Left ventricle myocardium inferior (tissue), 1 donor: ENCODE measurements around the gene SLC6A15. TPM values are rescaled to one million over a fixed set of nuclear protein-coding genes. Genes with fewer than 3 reads are reported as not detected.

Experiments
- DNase-seq: peaks from one replicate; pipeline ENCODE4 v3.0.0-alpha.2; 2020
- H3K27ac ChIP-seq: fragments of 200-600 bp; replicated peaks from 2 replicates; pipeline ENCODE4 v1.8.0; 2021
- H3K27me3 ChIP-seq: fragments of 200-600 bp; 2 replicates; pipeline ENCODE4 v1.8.0; 2021; ENCODE audit warnings: low read depth
- H3K36me3 ChIP-seq: fragments of 200-600 bp; 2 replicates; pipeline ENCODE4 v1.8.0; 2021
- H3K4me1 ChIP-seq: fragments of 200-600 bp; 2 replicates; pipeline ENCODE4 v1.8.0; 2021
- H3K4me3 ChIP-seq: fragments of 200-600 bp; 2 replicates; pipeline ENCODE4 v1.8.0; 2021; ENCODE audit warnings: mild to moderate bottlenecking, moderate library complexity
- H3K9me3 ChIP-seq: fragments of 200-600 bp; replicated peaks from 2 replicates; pipeline ENCODE4 v1.8.0; 2021
- intact Hi-C: fragments of 100-400 bp; cut with micrococcal nuclease; formaldehyde crosslinking; loops from one replicate; pipeline ENCODE4 v1.11.0; 2022
- total RNA-seq: library from RNA; stranded (reverse); fragmentation: NEBNext Ultra II Directional; extraction: Animal tissue kit (Norgen Biotek cat#: 25700); gene quantifications from one replicate; pipeline ENCODE4 v1.2.1, GENCODE V29; 2021
- TF ChIP-seq, protein P1 (sequence below): fragments of 200-600 bp; IDR thresholded peaks from 2 replicates; pipeline ENCODE4 v1.8.0; 2021; ENCODE audit warnings: antibody characterized with exemption, mild to moderate bottlenecking, borderline replicate concordance
- donor health status: DM: no; HTN: yes; CAD: no; lungs with severe emphysema.

The SLC6A15 gene
- total RNA-seq, 1 donor from 2014 or later = not detected

DNA sequence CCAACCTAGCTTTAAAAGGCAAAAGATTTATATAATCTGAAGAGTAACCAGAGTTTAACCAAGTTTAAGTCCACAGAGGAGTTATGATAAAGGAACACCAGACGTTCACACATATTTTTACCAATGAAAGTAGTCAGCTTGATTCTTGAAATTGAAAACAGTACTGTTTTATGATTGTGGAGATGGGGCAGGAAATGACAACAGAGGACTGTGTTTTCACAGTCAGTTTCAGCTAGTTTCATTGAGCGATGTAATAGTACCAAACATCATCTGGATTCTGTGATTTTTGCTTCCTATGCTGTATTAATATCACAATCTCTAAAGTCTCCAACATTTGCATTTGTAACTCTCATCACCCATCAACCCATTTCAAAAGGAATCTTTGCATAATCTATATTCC, 34.2 kb upstream of the SLC6A15 start:
- no peaks in the 10 kb centered on the region for H3K27me3 ChIP-seq
- H3K4me3 ChIP-seq = no peak overlapping the region
- H3K27ac ChIP-seq = no peak overlapping the region
- H3K4me1 ChIP-seq = no peaks in the 10 kb centered on the region
- H3K9me3 ChIP-seq = no peaks in the 10 kb centered on the region
- intact Hi-C loops = no loop called here
- no peaks in the 10 kb centered on the region for H3K36me3 ChIP-seq
- TF ChIP-seq, protein P1, sequence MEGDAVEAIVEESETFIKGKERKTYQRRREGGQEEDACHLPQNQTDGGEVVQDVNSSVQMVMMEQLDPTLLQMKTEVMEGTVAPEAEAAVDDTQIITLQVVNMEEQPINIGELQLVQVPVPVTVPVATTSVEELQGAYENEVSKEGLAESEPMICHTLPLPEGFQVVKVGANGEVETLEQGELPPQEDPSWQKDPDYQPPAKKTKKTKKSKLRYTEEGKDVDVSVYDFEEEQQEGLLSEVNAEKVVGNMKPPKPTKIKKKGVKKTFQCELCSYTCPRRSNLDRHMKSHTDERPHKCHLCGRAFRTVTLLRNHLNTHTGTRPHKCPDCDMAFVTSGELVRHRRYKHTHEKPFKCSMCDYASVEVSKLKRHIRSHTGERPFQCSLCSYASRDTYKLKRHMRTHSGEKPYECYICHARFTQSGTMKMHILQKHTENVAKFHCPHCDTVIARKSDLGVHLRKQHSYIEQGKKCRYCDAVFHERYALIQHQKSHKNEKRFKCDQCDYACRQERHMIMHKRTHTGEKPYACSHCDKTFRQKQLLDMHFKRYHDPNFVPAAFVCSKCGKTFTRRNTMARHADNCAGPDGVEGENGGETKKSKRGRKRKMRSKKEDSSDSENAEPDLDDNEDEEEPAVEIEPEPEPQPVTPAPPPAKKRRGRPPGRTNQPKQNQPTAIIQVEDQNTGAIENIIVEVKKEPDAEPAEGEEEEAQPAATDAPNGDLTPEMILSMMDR = no peak
- no peak for DNase-seq

DNA sequence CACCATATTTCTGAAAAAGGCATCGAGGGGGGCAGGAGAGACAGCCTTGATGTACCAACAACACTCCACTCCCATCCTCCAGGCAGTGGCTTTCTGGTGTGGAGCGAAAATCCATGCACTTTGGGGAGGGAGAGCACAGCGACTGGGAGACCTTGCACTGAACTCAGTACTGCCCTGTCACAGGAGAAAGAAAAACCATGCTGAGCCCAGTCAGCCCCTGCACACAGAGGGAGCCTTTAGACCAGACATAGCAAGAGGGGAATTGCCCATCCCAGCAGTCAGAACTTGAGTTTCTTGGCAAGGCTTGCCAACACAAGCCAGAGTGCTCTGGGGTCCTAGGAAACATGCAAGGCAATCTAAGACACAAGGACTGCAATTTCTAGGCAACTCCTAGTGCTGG, 24.8 kb upstream of the SLC6A15 start:
- H3K9me3 ChIP-seq = peaks cover 8% of the 10 kb centered on the region
- no peaks in the 10 kb centered on the region for H3K27me3 ChIP-seq
- intact Hi-C loops = no loop called here
- no peak overlapping the region for H3K4me3 ChIP-seq
- DNase-seq = no peak
- no peaks in the 10 kb centered on the region for H3K4me1 ChIP-seq
- no peaks in the 10 kb centered on the region for H3K36me3 ChIP-seq
- no peak overlapping the region for H3K27ac ChIP-seq
- TF ChIP-seq, protein P1 = no peak

- Histone ChIP-seq H3K9me3 (peaks cover 8% of the 10 kb centered on the region), H3K4me3 (no peak overlapping the region), H3K36me3 (no peaks in the 10 kb centered on the region), H3K4me1 (no peaks in the 10 kb centered on the region), H3K27ac (no peak overlapping the region), H3K27me3 (peaks cover 12% of the 10 kb centered on the region)
- no peak for DNase-seq
- intact Hi-C loops = no loop called here
- TF ChIP-seq, protein P1 = no peak
Observed at GRCh38 chr12:84929501-84929900, 16.9 kb upstream of the SLC6A15 start.

DNA sequence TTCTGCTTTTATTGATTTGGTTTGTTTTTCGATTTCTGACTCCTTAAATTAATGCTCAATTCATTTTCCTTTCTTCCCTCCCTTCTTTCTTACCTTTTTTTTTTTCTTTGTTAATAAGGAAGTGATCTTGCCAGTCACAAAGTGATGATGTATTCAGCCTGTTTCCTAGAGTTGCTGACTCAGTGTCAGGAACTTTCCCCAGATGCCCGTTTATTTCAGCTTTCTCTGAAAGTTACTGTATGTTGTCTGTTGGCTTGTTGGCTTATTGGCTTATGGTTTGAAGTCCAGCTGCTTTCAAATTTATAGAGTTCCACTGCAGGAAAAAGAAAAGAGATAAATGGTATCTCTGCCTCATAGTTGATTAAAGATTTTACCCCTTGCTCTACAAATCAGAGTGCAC, 12.4 kb upstream of the SLC6A15 start:
- no peaks in the 10 kb centered on the region for H3K36me3 ChIP-seq
- no peak for DNase-seq
- peaks cover 12% of the 10 kb centered on the region for H3K27me3 ChIP-seq
- TF ChIP-seq, protein P1 = no peak
- H3K27ac ChIP-seq = no peak overlapping the region
- intact Hi-C loops = no loop called here
- no peak overlapping the region for H3K4me3 ChIP-seq
- H3K4me1 ChIP-seq = no peaks in the 10 kb centered on the region
- no peaks in the 10 kb centered on the region for H3K9me3 ChIP-seq

DNA sequence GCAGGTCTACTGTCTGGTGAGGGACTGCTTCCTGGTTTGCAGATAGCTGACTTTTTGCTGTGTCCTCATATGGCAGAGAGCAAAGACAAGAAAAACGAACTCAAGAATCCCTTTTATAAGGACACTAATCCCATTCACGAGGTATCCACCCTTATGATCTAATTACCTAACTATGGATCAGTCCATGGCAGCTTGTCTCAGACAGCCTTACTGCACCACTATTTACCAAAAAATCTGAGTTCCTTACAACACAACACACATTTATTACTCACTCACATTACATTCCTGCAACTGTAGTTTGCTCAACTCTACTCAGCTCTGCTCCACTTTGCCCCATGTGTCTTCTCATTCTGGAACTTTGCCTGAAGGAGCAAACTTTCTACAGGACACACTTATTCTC, 10.1 kb upstream of the SLC6A15 start:
- no peak for DNase-seq
- Histone ChIP-seq H3K4me3 (no peak overlapping the region), H3K27me3 (peaks cover 12% of the 10 kb centered on the region), H3K9me3 (no peaks in the 10 kb centered on the region), H3K4me1 (no peaks in the 10 kb centered on the region), H3K27ac (no peak overlapping the region), H3K36me3 (no peaks in the 10 kb centered on the region)
- TF ChIP-seq, protein P1 = no peak
- intact Hi-C loops = no loop called here

GRCh38 chr12:84920331-84920730, 7.7 kb upstream of the SLC6A15 start:
- Histone ChIP-seq H3K27ac (no peak overlapping the region), H3K4me1 (no peaks in the 10 kb centered on the region), H3K9me3 (no peaks in the 10 kb centered on the region), H3K4me3 (no peak overlapping the region), H3K27me3 (peaks cover 23% of the 10 kb centered on the region), H3K36me3 (no peaks in the 10 kb centered on the region)
- intact Hi-C loops = no loop called here
- no peak for DNase-seq
- TF ChIP-seq, protein P1 = no peak
